Adipocyte (in vitro differentiated cells): Measurements from ENCODE around the gene CDT1.

Experiments
- DNase-seq: peaks from one replicate; pipeline ENCODE4 v3.0.0-alpha.2; 2015; ENCODE audit warnings: low read depth
- H3K27me3 ChIP-seq: replicated peaks from 2 replicates; pipeline ENCODE4 v1.7.0; 2013; ENCODE audit warnings: mild to moderate bottlenecking, low read length, moderate library complexity; ENCODE audit not compliant: control insufficient read depth, insufficient read depth
- H3K36me3 ChIP-seq: 2 replicates; pipeline ENCODE4 v1.7.0; 2013; ENCODE audit warnings: low read length, mild to moderate bottlenecking, moderate library complexity; ENCODE audit not compliant: control insufficient read depth, insufficient read depth, severe bottlenecking
- H3K4me1 ChIP-seq: 2 replicates; pipeline ENCODE4 v1.7.0; 2013; ENCODE audit warnings: mild to moderate bottlenecking, low read length, moderate library complexity; ENCODE audit not compliant: control insufficient read depth, insufficient read depth
- H3K4me3 ChIP-seq: 2 replicates; pipeline ENCODE4 v1.7.0; 2013; ENCODE audit warnings: mild to moderate bottlenecking, low read length, moderate library complexity
- H3K9ac ChIP-seq: 2 replicates; pipeline ENCODE4 v1.7.0; 2013; ENCODE audit warnings: mild to moderate bottlenecking, low read length, moderate library complexity
- H3K9me3 ChIP-seq: 2 replicates; pipeline ENCODE4 v1.7.0; 2013; ENCODE audit warnings: mild to moderate bottlenecking, low read length, moderate library complexity; ENCODE audit not compliant: control insufficient read depth

Gene CDT1

DNA sequence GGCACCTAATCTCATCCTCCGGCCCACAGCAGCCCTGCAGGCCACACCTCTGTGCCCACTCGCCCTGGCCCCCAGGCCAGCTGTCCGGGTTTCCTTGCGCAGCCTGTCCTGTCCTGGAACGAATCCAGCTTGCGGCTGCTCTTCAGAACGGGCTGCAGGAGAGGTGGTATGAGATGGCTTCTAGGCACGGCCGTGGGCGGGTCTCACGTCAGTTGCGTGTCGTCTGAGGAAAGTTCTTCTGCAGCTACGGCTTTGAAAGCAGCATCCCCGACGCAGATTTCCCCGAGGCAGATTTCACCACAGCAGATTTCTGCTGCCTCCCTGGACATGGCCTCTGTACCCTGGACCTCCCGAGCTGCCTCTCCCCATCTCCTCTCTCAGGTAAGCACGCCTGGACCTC is 35.0 kb downstream of the CDT1 start:
- H3K27me3 ChIP-seq = no peaks in the 10 kb centered on the region
- no peaks in the 10 kb centered on the region for H3K9me3 ChIP-seq
- DNase-seq = no peak
- H3K4me1 ChIP-seq = peaks cover 12% of the 10 kb centered on the region
- peaks cover 23% of the 10 kb centered on the region for H3K36me3 ChIP-seq
- H3K4me3 ChIP-seq = no peak overlapping the region
- H3K9ac ChIP-seq = no peak overlapping the region

- Histone ChIP-seq H3K9me3 (no peaks in the 10 kb centered on the region), H3K4me1 (peaks cover 12% of the 10 kb centered on the region), H3K9ac (no peak overlapping the region), H3K4me3 (no peak overlapping the region), H3K36me3 (peaks cover 23% of the 10 kb centered on the region), H3K27me3 (no peaks in the 10 kb centered on the region)
- no peak for DNase-seq
Measured at GRCh38 chr16:88839026-88839529, 35.5 kb downstream of the CDT1 start.

GRCh38 chr16:88839745-88840599 is 36.4 kb downstream of the CDT1 start:
- no peak for DNase-seq

DNA sequence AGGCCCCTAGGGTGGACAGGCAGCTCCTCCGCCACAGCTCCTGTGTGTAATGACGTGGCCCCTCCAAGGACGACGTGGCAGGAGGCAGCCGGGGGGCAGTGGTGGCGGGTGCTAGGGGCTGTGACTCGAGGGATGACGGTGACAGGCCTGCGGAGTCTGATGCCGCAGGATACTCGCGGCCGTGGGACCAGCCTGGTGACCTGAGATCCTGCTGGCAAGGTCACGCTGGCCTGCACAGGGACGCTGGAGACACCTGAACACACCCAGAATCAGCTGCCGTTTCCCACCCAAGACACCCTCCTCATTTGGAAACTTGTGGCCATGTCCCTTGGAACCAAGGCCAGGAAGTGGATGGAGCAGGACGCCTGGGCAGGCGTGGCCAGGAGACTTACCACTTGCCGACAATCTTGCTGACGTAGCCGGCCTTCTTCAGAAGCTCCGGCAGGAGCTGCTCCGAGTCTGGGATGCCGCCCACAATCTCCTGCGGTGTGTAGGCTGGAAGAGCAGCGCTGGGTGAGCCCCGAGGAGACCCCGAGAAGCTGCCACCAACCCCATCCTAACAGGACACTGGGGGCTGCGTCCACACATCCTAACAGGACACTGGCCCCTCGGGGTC is 37.1 kb downstream of the CDT1 start:
- Histone ChIP-seq H3K4me1 (peaks cover 3% of the 10 kb centered on the region), H3K9me3 (no peaks in the 10 kb centered on the region), H3K36me3 (peaks cover 23% of the 10 kb centered on the region), H3K9ac (no peak overlapping the region), H3K4me3 (no peak overlapping the region), H3K27me3 (no peaks in the 10 kb centered on the region)
- no peak for DNase-seq

More at GRCh38 chr16:88839745-88840599, 36.4 kb downstream of the CDT1 start:
- Histone ChIP-seq H3K36me3 (peaks cover 23% of the 10 kb centered on the region), H3K9ac (no peak overlapping the region), H3K4me3 (no peak overlapping the region), H3K27me3 (no peaks in the 10 kb centered on the region), H3K4me1 (peaks cover 10% of the 10 kb centered on the region), H3K9me3 (no peaks in the 10 kb centered on the region)

DNA sequence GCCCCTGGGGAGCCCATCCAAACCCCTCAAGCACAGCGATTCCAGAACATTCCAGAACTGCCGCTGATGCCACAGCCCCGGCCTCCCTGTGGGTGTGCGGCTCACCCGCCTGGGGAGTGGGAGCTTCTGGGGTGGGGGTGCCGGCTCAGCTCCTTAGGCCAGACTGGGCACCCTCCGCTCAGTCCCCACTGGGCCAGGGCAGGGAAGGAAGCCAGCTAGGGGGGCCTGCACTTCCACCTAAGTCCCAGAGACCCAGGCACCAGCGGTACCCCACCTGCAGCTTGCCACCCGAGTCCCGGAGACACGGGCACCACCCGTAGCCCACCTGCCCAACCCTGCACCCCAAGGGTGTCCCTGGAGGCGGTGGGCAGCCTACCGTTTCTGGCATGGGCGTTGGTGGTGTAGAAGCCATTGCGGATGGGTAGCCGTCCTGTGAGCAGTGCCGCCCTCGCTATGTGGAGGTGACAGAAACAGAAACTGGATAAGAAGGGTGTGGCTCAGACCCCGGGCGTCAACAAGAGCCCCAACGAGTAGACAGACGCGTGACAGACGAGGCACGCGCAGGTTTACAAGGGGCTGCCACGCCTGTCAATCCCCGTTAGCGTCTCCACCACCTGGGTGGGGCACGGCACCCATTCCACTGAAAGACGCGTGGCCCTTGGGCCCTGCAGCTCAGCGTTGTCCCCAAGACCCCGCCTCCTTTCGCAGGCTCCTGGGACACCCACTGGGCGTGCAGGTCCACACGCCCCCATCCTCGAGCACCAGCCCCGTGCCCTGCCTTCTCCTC is 38.1 kb downstream of the CDT1 start:
- Histone ChIP-seq H3K27me3 (no peaks in the 10 kb centered on the region), H3K4me1 (peaks cover 3% of the 10 kb centered on the region), H3K4me3 (no peak overlapping the region), H3K36me3 (peaks cover 23% of the 10 kb centered on the region), H3K9me3 (no peaks in the 10 kb centered on the region), H3K9ac (no peak overlapping the region)
- DNase-seq = no peak

- Histone ChIP-seq H3K4me3 (no peak overlapping the region), H3K4me1 (peaks cover 3% of the 10 kb centered on the region), H3K9me3 (no peaks in the 10 kb centered on the region), H3K27me3 (no peaks in the 10 kb centered on the region), H3K9ac (no peak overlapping the region), H3K36me3 (peaks cover 23% of the 10 kb centered on the region)
- no peak for DNase-seq
Measured at GRCh38 chr16:88842308-88842756, 38.7 kb downstream of the CDT1 start.

DNA sequence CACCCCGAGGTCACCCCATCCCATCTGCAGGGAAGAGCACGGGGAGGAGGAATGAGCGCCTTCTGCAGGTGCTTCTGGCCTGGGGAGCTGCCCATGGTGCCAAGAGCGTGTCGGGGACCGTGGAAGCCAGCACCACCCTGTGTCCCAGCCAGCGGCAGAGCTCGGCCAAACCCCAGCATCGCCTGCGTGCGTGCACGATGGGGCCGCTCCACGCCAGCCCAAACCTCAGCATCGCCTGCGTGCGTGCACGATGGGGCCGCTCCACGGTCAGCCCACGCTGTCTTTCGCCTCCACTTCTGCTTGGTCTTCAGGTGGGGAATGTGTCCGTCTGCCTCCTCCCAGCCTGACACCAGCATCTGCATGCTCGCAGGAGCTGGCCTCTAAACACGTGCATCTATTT is 39.2 kb downstream of the CDT1 start:
- Histone ChIP-seq H3K4me1 (peaks cover 3% of the 10 kb centered on the region), H3K36me3 (peaks cover 24% of the 10 kb centered on the region), H3K27me3 (no peaks in the 10 kb centered on the region), H3K9me3 (no peaks in the 10 kb centered on the region), H3K9ac (no peak overlapping the region), H3K4me3 (no peak overlapping the region)
- DNase-seq = no peak

DNA sequence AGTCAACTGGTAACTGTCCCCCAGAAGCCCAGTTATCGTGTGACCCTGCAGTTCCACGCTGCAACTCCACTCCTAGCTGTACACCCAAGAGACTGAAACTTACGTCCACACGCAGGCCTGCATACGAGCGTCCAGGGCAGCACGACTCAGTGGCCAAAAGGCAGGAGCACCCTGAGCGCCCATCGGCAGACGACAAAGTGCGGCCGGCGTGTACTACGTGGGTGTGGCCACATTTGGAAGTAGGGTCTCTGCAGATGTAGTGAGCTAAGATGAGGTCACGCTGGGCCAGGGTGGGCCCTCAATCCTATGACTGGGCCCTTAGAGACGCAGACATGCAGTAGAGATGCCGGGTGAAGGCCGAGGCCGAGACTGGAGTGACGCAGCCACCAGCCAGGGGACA is 39.7 kb downstream of the CDT1 start:
- no peak overlapping the region for H3K4me3 ChIP-seq
- peaks cover 24% of the 10 kb centered on the region for H3K36me3 ChIP-seq
- no peaks in the 10 kb centered on the region for H3K9me3 ChIP-seq
- DNase-seq = no peak
- peaks cover 3% of the 10 kb centered on the region for H3K4me1 ChIP-seq
- H3K9ac ChIP-seq = no peak overlapping the region
- H3K27me3 ChIP-seq = no peaks in the 10 kb centered on the region

DNA sequence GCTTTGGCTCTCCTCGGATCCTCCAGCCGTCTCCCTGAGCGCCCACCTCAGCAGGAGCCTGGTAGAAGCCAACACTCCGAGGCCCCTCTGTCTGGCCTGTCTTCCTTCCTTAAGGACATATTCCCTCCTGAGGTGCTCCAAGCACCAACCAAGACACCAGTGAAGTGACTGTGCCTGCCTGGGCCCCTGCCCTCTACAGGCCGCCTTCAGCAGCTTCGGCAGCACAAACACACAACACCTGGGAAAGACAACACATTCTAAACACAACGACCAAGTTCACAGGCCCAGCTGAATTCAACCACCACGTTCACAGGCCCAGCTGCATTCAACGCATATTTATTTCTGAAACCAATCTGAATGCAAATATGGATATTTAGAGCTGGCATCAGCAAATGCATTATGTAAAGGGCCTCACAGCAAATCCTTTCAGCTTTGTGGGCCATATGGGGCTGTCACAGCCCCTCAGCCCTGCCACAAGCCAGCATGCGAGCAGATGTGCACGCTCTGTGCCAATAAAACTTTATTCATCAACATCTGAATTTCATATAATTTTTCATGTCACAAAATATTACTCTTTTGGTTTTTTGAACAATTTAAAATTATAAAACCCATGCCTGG is 40.9 kb downstream of the CDT1 start:
- no peak for DNase-seq
- peaks cover 17% of the 10 kb centered on the region for H3K36me3 ChIP-seq
- no peaks in the 10 kb centered on the region for H3K27me3 ChIP-seq
- H3K4me1 ChIP-seq = peaks cover 3% of the 10 kb centered on the region
- no peaks in the 10 kb centered on the region for H3K9me3 ChIP-seq
- H3K9ac ChIP-seq = no peak overlapping the region
- H3K4me3 ChIP-seq = no peak overlapping the region

DNA sequence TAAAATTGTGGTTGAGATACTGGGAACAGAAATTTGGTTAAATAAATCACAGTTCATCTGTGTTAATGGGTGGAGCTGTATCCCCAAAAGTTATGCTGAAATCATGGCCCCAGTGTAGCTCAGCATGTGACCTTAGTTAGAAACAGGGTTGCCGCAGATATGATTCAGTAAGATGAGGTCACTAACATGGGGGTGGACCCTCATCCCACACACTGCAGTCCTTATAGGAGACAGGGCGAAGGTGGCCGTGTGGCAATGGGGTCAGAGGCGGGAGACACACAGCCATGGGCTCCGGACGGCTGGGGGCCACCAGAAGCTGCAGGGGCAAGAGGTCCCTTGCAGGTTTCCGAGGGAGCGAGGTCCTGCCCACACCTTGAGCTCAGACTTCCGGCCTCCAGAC is 42.5 kb downstream of the CDT1 start:
- no peaks in the 10 kb centered on the region for H3K27me3 ChIP-seq
- H3K36me3 ChIP-seq = peaks cover 8% of the 10 kb centered on the region
- H3K4me3 ChIP-seq = no peak overlapping the region
- no peak overlapping the region for H3K9ac ChIP-seq
- H3K4me1 ChIP-seq = peaks cover 3% of the 10 kb centered on the region
- no peaks in the 10 kb centered on the region for H3K9me3 ChIP-seq
- DNase-seq = no peak
